GM18505 (cell line): ENCODE results near the gene NLN.
"Not testable (repeated sequence)": the region's sequence is repeated elsewhere in the genome, so short reads cannot be mapped to it uniquely, and the experiment has no call there.

Experiments used
- ATAC-seq: cut with Tn5 transposase; IDR thresholded peaks from one replicate; pipeline ENCODE4 v1.9.1; 2021; ENCODE audit not compliant: unreplicated experiment
- POLR2A ChIP-seq: IDR thresholded peaks from 4 replicates; pipeline ENCODE4 v1.6.1; 2011; ENCODE audit warnings: borderline replicate concordance; ENCODE audit not compliant: insufficient read depth, insufficient read length; ENCODE audit errors: extremely low read depth

NLN gene

GRCh38 chr5:65832152-65832551, 110.1 kb downstream of the NLN start:
- no peak for TF ChIP-seq POLR2A

GRCh38 chr5:65832603-65833228, 110.7 kb downstream of the NLN start:
- ATAC-seq = no peak
- no peak for TF ChIP-seq POLR2A

More at GRCh38 chr5:65832152-65832551, 110.1 kb downstream of the NLN start:
- ATAC-seq = no peak

GRCh38 chr5:65833780-65834179, 111.8 kb downstream of the NLN start:
- no peak for ATAC-seq

GRCh38 chr5:65834306-65834705, 112.3 kb downstream of the NLN start:
- no peak for ATAC-seq
- TF ChIP-seq POLR2A = no peak

More at GRCh38 chr5:65833780-65834179, 111.8 kb downstream of the NLN start:
- no peak for TF ChIP-seq POLR2A

- TF ChIP-seq POLR2A = no peak
- no peak for ATAC-seq
These were observed 113.2 kb downstream of the NLN start for GRCh38 chr5:65835191-65835590.

- no peak for TF ChIP-seq POLR2A
- ATAC-seq = no peak
These were observed 115.1 kb downstream of the NLN start for GRCh38 chr5:65837139-65837538.

- ATAC-seq = not testable (repeated sequence)
These were observed 117.2 kb downstream of the NLN start for GRCh38 chr5:65839170-65839569.

GRCh38 chr5:65840071-65840470, 118.1 kb downstream of the NLN start:
- ATAC-seq = no peak
- no peak for TF ChIP-seq POLR2A

- ATAC-seq = not testable (repeated sequence)
These were observed 122.8 kb downstream of the NLN start for GRCh38 chr5:65844763-65845162.

GRCh38 chr5:65846101-65846500, 124.1 kb downstream of the NLN start:
- TF ChIP-seq POLR2A = no peak
- no peak for ATAC-seq

GRCh38 chr5:65847019-65847418, 125.0 kb downstream of the NLN start:
- ATAC-seq = not testable (repeated sequence)

- ATAC-seq = not testable (repeated sequence)
These were observed 127.9 kb downstream of the NLN start for GRCh38 chr5:65849918-65850317.

GRCh38 chr5:65854925-65855324, 132.9 kb downstream of the NLN start:
- no peak for TF ChIP-seq POLR2A
- ATAC-seq = no peak

- no peak for TF ChIP-seq POLR2A
- ATAC-seq = no peak
These were observed 133.8 kb downstream of the NLN start for GRCh38 chr5:65855766-65856315.

GRCh38 chr5:65856520-65856919, 134.5 kb downstream of the NLN start:
- no peak for TF ChIP-seq POLR2A
- no peak for ATAC-seq
